Measurements from ENCODE around the gene SNX27.
"Not testable (repeated sequence)": the region's sequence is repeated elsewhere in the genome, so short reads cannot be mapped to it uniquely, and the experiment has no call there.

SNX27 gene

DNA sequence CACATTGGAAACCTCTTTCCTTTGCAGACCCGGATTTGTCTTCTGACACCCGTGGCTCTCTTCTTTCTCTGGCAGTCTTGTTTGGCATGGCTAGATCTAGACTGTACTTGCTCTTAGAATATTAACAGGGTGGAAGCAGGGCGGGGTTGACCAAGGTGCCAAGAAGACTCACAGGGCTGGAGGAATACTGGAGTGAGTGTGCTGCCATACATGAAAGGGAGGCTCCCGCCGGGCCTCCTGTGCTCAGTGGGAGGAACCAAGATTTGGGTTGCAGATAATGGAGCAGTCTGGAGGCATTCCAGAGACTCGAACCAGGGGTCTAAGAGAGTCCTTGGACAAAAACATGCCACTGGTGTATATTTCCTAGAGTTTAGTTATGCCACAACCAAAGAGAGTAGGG lies 27.6 kb upstream of the SNX27 start:
- no peak overlapping the region for H3K4me3 Mint-ChIP-seq
- H3K27ac Mint-ChIP-seq, result no peak overlapping the region
- H3K9me3 Mint-ChIP-seq, result no peaks in the 10 kb centered on the region
- no peak for DNase-seq
- CTCF ChIA-PET, result no interaction called here
- H3K36me3 Mint-ChIP-seq, result no peaks in the 10 kb centered on the region
- H3K27me3 Mint-ChIP-seq, result peaks cover 4% of the 10 kb centered on the region
- H3K4me1 Mint-ChIP-seq, result no peaks in the 10 kb centered on the region

DNA sequence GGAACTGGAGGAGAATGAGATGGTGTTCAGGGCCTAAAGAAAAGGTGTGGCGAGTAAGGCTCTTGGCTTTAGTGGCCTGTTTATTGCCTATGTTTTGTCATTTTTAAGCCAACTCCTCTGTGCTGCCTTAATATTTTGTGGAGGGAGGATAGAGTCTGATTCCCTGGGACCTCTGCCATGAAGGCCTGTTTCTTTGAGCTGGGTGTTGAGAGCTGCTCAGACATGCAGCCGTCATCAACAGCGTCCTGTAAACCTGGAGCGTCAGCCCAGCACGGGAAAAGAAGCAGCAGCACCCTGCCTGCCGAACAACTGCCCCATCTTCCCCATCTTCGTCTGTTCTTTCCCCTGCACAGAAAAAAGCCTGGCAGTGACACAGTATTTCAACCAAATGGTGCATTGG lies 27.1 kb upstream of the SNX27 start:
- no peaks in the 10 kb centered on the region for H3K4me1 Mint-ChIP-seq
- H3K27ac Mint-ChIP-seq, result no peak overlapping the region
- no peaks in the 10 kb centered on the region for H3K36me3 Mint-ChIP-seq
- no peak for DNase-seq
- H3K9me3 Mint-ChIP-seq, result no peaks in the 10 kb centered on the region
- H3K27me3 Mint-ChIP-seq, result peaks cover 4% of the 10 kb centered on the region
- no peak overlapping the region for H3K4me3 Mint-ChIP-seq
- CTCF ChIA-PET, result no interaction called here

DNA sequence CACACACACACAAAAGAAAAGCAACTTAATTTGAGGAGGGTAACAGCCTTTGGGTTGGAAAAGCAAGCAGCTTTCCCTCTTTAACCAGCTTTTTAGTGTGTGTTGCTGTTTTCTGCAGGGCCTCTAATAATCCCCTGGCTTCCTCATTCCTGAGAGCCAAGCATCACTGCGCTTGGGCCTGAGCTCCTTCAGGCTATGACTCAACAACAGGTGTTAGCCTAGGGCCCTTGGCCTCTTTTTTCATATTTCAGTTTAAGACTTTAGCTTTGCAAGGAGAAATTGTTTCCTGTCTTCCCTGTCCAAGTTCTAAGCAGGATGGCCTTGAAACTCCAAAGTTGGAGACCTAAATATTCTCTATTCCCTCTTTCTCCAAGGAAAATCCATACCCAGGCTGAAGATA lies 26.2 kb upstream of the SNX27 start:
- Mint-ChIP-seq H3K27ac (no peak overlapping the region), H3K36me3 (no peaks in the 10 kb centered on the region), H3K4me1 (no peaks in the 10 kb centered on the region), H3K4me3 (no peak overlapping the region), H3K27me3 (peaks cover 8% of the 10 kb centered on the region), H3K9me3 (no peaks in the 10 kb centered on the region)
- DNase-seq, result no peak
- CTCF ChIA-PET, result interaction anchor here (0.7 to 0.8 kb wide), 2 partner anchors 9 to 52 kb away, joined by 3 to 4 read pairs; no protein-coding TSS in a partner anchor

DNA sequence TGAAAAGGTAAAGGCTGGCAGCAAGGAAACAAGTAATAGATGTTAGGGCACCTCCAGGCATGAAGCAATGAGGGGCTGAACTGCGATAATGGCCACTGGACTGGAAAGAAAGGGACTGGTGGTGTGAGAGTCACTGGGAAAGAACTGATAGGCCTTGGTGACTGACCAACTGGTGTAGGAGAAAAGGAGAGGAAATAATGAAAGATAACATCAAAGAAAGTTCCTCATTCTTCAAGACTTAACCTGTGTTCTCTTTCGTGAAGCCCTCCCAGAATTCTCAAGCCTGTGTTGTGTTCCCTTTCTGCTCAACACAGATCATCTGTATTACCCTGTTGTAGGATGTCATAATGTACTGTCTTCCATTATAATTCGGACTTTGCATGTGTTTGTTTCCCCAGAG lies 20.9 kb upstream of the SNX27 start:
- no peak overlapping the region for H3K4me3 Mint-ChIP-seq
- no peak overlapping the region for H3K27ac Mint-ChIP-seq
- CTCF ChIA-PET, result interaction anchor here (1.0 kb wide), 1 partner anchor 45 kb away, joined by 3 read pairs; no protein-coding TSS in a partner anchor
- peaks cover 11% of the 10 kb centered on the region for H3K4me1 Mint-ChIP-seq
- H3K27me3 Mint-ChIP-seq, result peaks cover 11% of the 10 kb centered on the region
- no peak for DNase-seq
- no peaks in the 10 kb centered on the region for H3K36me3 Mint-ChIP-seq
- H3K9me3 Mint-ChIP-seq, result no peaks in the 10 kb centered on the region

DNA sequence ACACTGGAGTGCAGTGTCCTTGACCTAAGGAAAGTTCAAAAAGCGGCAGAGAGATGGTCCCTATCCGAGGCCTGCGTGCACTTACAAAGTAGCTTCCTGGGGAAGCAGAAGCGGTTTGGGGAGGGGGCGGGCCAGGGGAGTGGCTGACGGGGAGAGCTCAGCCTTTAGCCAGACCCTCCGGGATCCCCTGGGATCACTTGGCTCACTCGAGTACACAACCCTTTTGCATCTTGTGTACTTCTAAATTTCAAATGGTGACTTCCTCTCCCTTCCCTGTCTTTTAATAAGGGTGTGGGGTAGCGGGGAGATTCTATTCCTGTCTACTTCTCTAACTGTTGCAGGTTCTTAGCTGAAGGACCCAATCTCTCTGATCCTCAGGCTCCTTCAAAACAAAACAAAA lies 18.1 kb upstream of the SNX27 start:
- peak overlapping the region; percentile 22 for H3K4me3 Mint-ChIP-seq
- no peaks in the 10 kb centered on the region for H3K9me3 Mint-ChIP-seq
- DNase-seq, result peak; percentile 33
- no peak overlapping the region for H3K27ac Mint-ChIP-seq
- peaks cover 11% of the 10 kb centered on the region for H3K4me1 Mint-ChIP-seq
- H3K36me3 Mint-ChIP-seq, result no peaks in the 10 kb centered on the region
- H3K27me3 Mint-ChIP-seq, result peaks cover 12% of the 10 kb centered on the region
- CTCF ChIA-PET, result interaction anchor here (0.5 to 2.7 kb wide), 26 partner anchors 10 to 1295 kb away, joined by 3 to 23 read pairs (median 4); no protein-coding TSS in a partner anchor

DNA sequence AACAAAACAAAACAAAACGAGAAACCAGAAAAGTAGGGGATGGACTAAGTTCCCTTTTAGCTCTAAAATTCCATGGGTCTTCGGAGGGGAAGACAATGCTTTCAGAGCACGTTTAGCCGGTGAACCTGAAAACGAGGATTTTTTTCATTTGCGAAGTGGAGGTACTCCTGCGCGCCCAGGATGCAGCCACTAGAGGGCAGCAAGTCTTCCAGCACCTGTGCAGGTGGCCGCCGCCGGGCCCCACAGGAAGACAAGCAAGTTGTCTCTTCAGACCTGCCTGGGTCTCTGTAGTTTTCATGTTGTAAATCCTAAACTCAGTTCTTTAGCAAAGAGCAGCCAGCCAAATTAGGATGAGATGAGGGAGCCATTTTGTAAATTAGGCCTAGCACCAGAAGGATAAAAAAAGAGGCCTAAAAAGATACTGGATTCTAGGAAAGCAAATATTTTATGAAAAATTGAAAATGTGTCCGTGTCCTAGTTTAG lies 17.7 kb upstream of the SNX27 start:
- peaks cover 11% of the 10 kb centered on the region for H3K4me1 Mint-ChIP-seq
- no peak overlapping the region for H3K27ac Mint-ChIP-seq
- H3K9me3 Mint-ChIP-seq, result no peaks in the 10 kb centered on the region
- CTCF ChIA-PET, result interaction anchor here (0.6 to 2.7 kb wide), 26 partner anchors 9 to 241 kb away, joined by 3 to 23 read pairs (median 4); no protein-coding TSS in a partner anchor
- H3K36me3 Mint-ChIP-seq, result no peaks in the 10 kb centered on the region
- peaks cover 12% of the 10 kb centered on the region for H3K27me3 Mint-ChIP-seq
- peak; percentile 92 for DNase-seq
- H3K4me3 Mint-ChIP-seq, result peak overlapping the region; percentile 22

DNA sequence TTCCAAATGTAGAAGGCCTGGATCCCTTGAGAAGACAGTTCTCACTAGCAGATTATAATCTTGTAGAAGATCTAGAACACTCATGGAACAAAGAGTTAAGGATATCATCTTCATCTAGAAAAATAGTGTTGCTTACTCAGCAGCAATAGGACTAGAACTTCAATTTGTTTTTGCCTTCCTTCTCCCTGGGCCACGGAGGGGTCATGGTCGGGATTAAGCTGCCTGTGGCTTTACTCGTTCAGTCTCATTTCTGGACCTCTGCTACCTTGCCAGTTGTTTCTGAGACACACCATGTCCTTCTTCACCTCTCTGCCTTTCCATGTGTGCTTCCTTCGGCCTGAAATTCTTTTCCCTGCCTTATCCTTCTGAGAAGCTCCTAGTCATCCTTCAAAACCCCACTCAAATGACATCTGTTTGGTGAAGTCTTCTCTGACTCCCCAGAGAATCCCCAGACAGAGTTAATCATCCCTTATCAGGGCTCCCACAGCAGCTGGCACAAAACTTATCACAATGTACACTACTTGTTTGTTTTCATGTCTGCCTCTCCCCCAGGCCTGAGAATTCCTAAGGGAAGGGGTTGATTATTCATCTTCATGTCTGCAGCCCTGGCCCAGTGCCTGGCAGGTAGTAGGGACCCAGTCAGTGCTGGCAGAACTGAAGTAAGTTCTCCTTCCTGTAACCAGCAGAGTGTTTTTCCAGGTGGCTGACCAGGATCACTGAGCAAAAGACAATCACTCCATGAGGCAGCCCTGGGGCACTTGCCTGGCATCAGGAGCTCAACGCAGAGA lies 15.5 kb upstream of the SNX27 start:
- CTCF ChIA-PET, result interaction anchor here (0.8 to 1.7 kb wide), 3 partner anchors 9 to 240 kb away, joined by 3 to 4 read pairs (median 4); no protein-coding TSS in a partner anchor
- Mint-ChIP-seq H3K27me3 (peaks cover 8% of the 10 kb centered on the region), H3K36me3 (no peaks in the 10 kb centered on the region), H3K4me3 (no peak overlapping the region), H3K4me1 (peaks cover 11% of the 10 kb centered on the region), H3K9me3 (no peaks in the 10 kb centered on the region), H3K27ac (no peak overlapping the region)
- no peak for DNase-seq

DNA sequence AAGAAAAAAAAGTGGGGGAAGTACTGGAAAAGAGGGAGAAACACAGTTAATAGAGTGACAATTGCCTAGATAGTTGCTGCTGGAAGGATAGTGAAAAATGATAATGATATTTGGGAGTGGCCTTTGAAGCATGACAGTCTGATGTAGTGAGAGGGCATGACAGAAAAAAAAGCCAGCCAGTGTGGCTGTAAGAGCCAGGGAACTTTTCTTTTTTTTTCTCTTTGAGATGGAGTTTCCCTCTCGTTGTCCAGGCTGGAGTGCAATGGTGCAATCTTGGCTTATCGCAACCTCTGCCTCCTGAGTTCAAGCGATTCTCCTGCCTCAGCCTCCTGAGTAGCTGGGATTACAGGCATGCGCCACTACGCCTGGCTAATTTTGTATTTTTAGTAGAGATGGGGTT lies 9.3 kb upstream of the SNX27 start:
- not testable (repeated sequence) for H3K4me3 Mint-ChIP-seq, DNase-seq, H3K4me1 Mint-ChIP-seq, H3K9me3 Mint-ChIP-seq, H3K27ac Mint-ChIP-seq, H3K36me3 Mint-ChIP-seq
- H3K27me3 Mint-ChIP-seq, result peaks cover 32% of the 10 kb centered on the region
- CTCF ChIA-PET, result interaction anchor here (1.2 kb wide), 1 partner anchor 234 kb away, joined by 4 read pairs; no protein-coding TSS in a partner anchor

DNA sequence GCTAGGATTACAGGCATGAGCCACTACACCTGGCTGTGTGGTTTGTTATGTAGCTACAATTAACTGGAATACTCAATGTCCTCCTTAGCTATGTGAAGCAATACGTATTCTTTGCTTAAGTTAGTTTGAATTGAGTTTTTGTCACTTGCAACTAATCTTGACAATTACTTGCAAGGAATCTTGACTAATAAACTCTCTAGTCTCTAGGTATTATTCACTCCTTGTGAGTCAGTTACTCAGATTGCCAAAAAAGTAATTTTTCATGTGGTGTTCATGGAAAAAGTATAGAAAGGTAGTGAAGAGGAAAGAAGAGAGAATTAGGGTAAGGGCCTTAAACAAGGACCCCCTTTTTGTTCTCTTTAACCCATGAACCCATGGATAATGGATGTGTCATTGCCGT lies 7.6 kb upstream of the SNX27 start:
- Mint-ChIP-seq H3K27me3 (peaks cover 42% of the 10 kb centered on the region), H3K36me3 (no peaks in the 10 kb centered on the region), H3K27ac (no peak overlapping the region), H3K9me3 (no peaks in the 10 kb centered on the region), H3K4me1 (no peaks in the 10 kb centered on the region), H3K4me3 (no peak overlapping the region)
- CTCF ChIA-PET, result interaction anchor here (1.6 kb wide), 1 partner anchor 10 kb away, joined by 5 read pairs; no protein-coding TSS in a partner anchor
- no peak for DNase-seq

DNA sequence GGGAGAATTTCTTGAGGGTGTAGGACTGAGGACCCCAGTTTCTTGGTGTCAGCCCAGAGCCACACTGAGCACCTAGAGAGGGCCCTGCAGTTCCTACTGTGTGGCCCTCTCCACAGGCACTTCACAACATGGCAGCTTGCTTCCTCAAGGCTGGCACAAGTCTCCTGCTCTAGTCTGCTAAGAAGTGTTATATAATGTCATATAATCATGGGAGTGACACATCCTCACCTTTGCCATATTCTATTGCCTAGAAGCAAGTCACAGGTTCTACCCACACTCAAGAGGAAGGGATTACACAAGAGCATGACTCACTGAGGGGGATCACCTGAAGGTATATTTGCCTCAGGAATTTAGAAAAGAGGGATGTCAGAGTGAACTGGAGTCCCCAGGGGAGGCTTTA lies 5.5 kb upstream of the SNX27 start:
- Mint-ChIP-seq H3K4me3 (no peak overlapping the region), H3K27ac (no peak overlapping the region), H3K36me3 (no peaks in the 10 kb centered on the region), H3K9me3 (no peaks in the 10 kb centered on the region), H3K4me1 (peaks cover 4% of the 10 kb centered on the region), H3K27me3 (peaks cover 42% of the 10 kb centered on the region)
- CTCF ChIA-PET, result interaction anchor here (1.0 to 1.6 kb wide), 2 partner anchors 12 to 226 kb away, joined by 3 to 5 read pairs; no protein-coding TSS in a partner anchor
- DNase-seq, result no peak

DNA sequence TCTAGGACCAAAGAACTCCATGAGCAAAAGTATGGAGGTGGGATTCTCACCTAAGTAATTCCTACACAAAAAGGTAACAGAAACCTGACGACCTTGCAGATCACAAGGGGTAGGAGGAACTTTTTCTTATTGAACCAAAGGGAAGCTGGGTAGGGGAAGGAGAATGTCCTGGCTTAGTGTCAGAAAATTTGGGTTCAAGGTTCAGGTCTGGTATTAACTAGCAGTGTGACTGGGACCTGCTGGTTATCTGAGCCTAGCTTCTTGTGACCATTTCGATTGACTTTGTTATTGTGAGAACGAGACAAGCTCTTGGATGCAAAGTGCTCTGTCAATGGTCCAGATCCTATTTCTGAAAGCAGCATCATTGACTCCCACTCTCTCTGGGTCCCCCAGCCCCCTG lies 5.0 kb upstream of the SNX27 start:
- H3K27me3 Mint-ChIP-seq, result peaks cover 39% of the 10 kb centered on the region
- no peak for DNase-seq
- H3K4me1 Mint-ChIP-seq, result peaks cover 9% of the 10 kb centered on the region
- H3K27ac Mint-ChIP-seq, result no peak overlapping the region
- CTCF ChIA-PET, result interaction anchor here (1.0 to 1.6 kb wide), 2 partner anchors 13 to 226 kb away, joined by 3 to 5 read pairs; no protein-coding TSS in a partner anchor
- H3K36me3 Mint-ChIP-seq, result no peaks in the 10 kb centered on the region
- no peaks in the 10 kb centered on the region for H3K9me3 Mint-ChIP-seq
- no peak overlapping the region for H3K4me3 Mint-ChIP-seq

DNA sequence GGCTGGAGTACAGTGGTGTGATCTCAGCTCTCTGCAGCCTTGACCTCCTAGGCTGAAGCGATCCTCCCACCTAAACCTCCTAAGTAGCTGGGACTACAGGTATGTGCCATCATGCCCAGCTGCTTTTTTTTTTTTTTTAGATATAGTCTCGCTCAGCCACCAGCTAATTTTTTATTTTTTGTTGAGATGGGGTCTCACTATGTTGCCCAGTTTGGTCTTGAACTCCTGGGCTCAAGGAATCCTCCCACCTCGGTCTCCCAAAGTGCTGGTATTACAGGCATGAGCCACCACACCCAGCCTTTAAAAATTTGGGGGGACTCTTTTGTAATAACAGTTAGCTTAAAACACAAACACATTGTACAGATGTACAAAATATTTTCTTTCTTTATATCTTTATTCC lies 1.7 kb upstream of the SNX27 start:
- peaks cover 30% of the 10 kb centered on the region for H3K4me1 Mint-ChIP-seq
- no peak overlapping the region for H3K27ac Mint-ChIP-seq
- no peaks in the 10 kb centered on the region for H3K9me3 Mint-ChIP-seq
- no peak for DNase-seq
- H3K4me3 Mint-ChIP-seq, result no peak overlapping the region
- peaks cover 4% of the 10 kb centered on the region for H3K36me3 Mint-ChIP-seq
- peaks cover 26% of the 10 kb centered on the region for H3K27me3 Mint-ChIP-seq
- CTCF ChIA-PET, result interaction anchor here (0.6 to 1.6 kb wide), 3 partner anchors 16 to 315 kb away, joined by 3 to 5 read pairs (median 3); no protein-coding TSS in a partner anchor

DNA sequence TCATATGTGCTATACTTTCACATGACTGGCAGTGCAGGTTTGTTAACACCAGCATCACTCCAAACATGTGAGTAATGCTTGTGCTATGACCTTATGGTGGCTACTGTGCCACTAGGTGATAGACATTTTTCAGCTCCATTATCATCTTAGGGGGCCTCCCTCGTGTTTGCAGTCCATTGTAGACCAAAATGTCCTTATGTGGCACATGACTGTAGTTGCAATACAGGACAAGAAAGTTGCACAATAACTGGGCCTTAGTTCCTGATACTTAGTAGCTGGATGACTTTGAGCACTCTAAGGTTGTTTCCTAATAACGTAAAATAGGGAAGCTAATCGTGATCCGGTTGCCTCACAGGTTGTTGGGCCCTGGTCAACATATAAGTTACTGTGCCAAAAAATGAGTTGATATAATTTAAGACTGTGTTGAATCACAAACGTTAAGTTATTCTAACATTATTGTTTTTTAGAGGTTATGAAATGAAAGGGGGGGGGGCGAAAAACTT lies 511 bp upstream of the SNX27 start:
- CTCF ChIA-PET, result interaction anchor here (1.3 kb wide), 1 partner anchor 17 kb away, joined by 3 read pairs; no protein-coding TSS in a partner anchor
- Mint-ChIP-seq H3K9me3 (no peaks in the 10 kb centered on the region), H3K36me3 (peaks cover 11% of the 10 kb centered on the region), H3K4me1 (peaks cover 39% of the 10 kb centered on the region), H3K27me3 (peaks cover 22% of the 10 kb centered on the region), H3K4me3 (peak overlapping the region; percentile 92), H3K27ac (no peak overlapping the region)
- no peak for DNase-seq

DNA sequence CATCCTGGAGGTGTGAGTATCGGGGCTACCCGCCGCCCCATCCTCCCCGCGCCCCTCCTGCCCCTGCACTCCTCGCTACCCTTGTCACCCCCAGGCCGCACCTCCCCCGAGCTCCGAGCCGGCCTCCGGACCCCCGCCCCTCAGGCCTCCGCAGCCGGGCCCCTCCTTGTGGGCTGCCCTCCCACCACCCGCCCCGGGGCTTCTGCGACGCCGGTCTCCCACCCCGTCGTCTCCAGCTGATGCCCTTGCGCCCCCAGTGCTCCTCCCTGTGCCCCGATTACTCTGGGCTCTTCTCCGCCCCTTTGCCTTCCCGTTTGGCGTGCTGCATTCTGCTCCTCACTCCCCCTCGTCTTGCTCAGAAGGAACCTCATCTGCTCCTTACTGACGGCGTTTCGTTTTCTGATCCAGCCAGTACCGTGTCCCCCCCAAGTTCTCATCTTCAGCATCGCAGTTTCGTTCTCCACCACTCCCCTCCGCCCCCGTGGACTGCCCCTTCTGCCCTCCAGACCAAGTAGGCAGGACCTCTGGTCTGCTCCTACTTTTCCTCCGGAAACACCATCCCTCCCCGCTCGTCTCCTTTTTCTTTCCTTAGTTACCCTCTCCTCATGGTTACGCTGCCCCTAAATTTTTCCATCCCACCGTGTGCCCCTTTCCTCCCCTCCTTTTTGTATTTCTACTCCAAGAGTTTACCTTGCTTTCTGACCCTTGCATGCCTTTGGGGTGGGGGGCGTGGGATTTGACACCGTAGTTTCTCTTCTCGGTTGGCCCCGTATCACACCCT lies 841 bp downstream of the SNX27 start:
- peak overlapping the region; percentile 92 for H3K4me3 Mint-ChIP-seq
- peaks cover 11% of the 10 kb centered on the region for H3K36me3 Mint-ChIP-seq
- H3K27me3 Mint-ChIP-seq, result peaks cover 9% of the 10 kb centered on the region
- CTCF ChIA-PET, result no interaction called here
- H3K27ac Mint-ChIP-seq, result peak overlapping the region; percentile 76
- peak; percentile 59 for DNase-seq
- H3K9me3 Mint-ChIP-seq, result no peaks in the 10 kb centered on the region
- peaks cover 39% of the 10 kb centered on the region for H3K4me1 Mint-ChIP-seq

Measured in activated naive CD4-positive, alpha-beta T cell treated with anti-CD3 and anti-CD28 coated beads, Interleukin-2, amount 10 ng/mL, durations not matched to agents 7 days and 5 days (primary cell).